Activated naive CD4-positive, alpha-beta T cell treated with anti-CD3 and anti-CD28 coated beads, Interleukin-2, amount 50 U/mL, for 16 hours (primary cell): Measurements from ENCODE around the gene IGF1R.

ENCODE experiments used
- DNase-seq: peaks from one replicate; pipeline ENCODE4 v3.0.0-alpha.2; 2020

IGF1R gene

GRCh38 chr15:98923579-98923978, 275.2 kb downstream of the IGF1R start:
- no peak for DNase-seq

- no peak for DNase-seq
Measured at GRCh38 chr15:98924401-98925049, 276.2 kb downstream of the IGF1R start.

- no peak for DNase-seq
Measured at GRCh38 chr15:98926236-98926635, 277.9 kb downstream of the IGF1R start.

- DNase-seq: no peak
Measured at GRCh38 chr15:98927022-98927421, 278.7 kb downstream of the IGF1R start.

- DNase-seq: no peak
Measured at GRCh38 chr15:98927996-98928395, 279.7 kb downstream of the IGF1R start.

GRCh38 chr15:98930576-98930975, 282.2 kb downstream of the IGF1R start:
- no peak for DNase-seq

GRCh38 chr15:98931004-98931403, 282.7 kb downstream of the IGF1R start:
- no peak for DNase-seq

GRCh38 chr15:98933406-98933805, 285.1 kb downstream of the IGF1R start:
- no peak for DNase-seq

GRCh38 chr15:98935736-98936135, 287.4 kb downstream of the IGF1R start:
- DNase-seq: no peak

GRCh38 chr15:98937413-98938104, 289.2 kb downstream of the IGF1R start:
- no peak for DNase-seq

GRCh38 chr15:98938105-98938417, 289.7 kb downstream of the IGF1R start:
- no peak for DNase-seq

- DNase-seq: no peak
Measured at GRCh38 chr15:98938799-98939198, 290.5 kb downstream of the IGF1R start.

- no peak for DNase-seq
Measured at GRCh38 chr15:98939311-98940080, 291.2 kb downstream of the IGF1R start.

GRCh38 chr15:98941595-98942255, 293.4 kb downstream of the IGF1R start:
- DNase-seq: no peak

GRCh38 chr15:98942431-98942830, 294.1 kb downstream of the IGF1R start:
- DNase-seq: no peak

GRCh38 chr15:98943051-98943508, 294.7 kb downstream of the IGF1R start:
- no peak for DNase-seq

- no peak for DNase-seq
Measured at GRCh38 chr15:98943601-98944151, 295.3 kb downstream of the IGF1R start.

GRCh38 chr15:98946301-98947255, 298.2 kb downstream of the IGF1R start:
- DNase-seq: no peak

GRCh38 chr15:98948456-98948855, 300.1 kb downstream of the IGF1R start:
- DNase-seq: no peak

- DNase-seq: no peak
Measured at GRCh38 chr15:98948941-98949340, 300.6 kb downstream of the IGF1R start.

- no peak for DNase-seq
Measured at GRCh38 chr15:98949624-98950023, 301.3 kb downstream of the IGF1R start.

- no peak for DNase-seq
Measured at GRCh38 chr15:98950248-98950647, 301.9 kb downstream of the IGF1R start.
